NCI-H2171 (cell line): Measurements from ENCODE around the gene TKTL1.

Source experiments
- DNase-seq: peaks from one replicate; lab custom pipeline; 2025; lab: John Stamatoyannopoulos, UW

TKTL1 gene

DNA sequence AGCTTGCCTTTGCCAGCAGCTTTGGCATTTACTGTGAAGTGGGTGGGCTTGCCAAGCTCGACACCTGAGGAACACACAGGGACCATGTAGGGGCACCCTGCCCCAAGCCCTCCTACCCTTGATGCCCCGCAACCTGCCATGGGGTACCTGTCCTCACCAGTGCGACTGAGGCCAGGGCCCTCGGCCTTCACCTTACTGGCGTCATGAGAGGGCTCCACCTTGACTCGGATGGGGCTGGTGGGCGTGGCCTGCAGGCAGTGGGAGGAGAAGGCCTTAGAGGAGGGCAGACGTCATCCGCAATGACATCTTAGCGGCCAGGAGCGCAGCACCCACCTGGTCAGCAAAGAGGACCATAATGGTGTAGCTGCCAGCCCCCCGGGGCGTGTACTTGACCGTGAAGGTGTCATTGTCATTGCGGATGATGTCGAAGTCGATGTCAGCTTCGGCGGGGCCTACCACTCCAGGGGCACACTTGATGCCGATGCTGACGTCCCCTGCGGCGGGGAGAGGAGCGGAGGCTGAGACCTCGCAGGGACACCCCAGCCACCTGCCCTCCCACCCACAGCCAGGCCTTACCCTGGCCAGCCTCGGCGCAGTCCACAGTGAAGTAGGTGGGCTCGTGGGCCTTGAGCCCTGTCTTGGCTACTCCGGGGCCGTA lies 66.6 kb downstream of the TKTL1 start:
- DNase-seq: no peak

DNA sequence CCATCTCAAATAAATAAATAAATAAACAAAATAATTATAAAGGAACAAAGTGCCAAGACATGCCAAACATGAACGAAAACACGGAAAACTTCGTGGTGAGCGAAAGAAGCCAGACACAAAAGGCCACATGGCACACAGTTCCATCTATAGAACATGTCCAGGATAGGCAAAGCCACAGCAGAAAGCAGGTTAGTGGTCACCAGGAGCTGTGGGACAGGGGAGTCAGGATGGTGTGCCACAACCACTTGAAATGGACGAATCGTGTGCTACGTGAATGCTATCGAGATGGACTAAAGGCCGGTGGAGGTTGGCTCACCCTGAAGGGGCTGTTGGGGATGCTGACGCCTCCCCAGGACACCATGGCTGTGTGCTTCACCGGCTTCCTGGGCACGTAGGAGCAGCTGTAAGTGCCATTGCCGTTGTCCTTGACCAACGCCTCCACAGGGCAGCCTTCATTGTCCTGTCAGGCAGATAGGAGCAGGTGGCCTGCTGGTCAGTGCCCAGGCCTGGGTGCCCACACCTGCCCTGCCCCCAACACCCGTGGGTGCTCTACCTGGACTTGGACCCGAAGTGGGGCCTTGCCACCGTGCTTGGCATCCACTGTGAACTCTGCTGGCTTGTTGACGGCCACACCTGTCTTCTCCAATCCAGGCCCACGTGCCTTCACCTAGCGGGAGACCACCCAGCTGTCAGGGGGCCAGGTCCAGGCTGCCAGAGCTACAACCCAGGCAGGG lies 68.3 kb downstream of the TKTL1 start:
- DNase-seq: no peak

DNA sequence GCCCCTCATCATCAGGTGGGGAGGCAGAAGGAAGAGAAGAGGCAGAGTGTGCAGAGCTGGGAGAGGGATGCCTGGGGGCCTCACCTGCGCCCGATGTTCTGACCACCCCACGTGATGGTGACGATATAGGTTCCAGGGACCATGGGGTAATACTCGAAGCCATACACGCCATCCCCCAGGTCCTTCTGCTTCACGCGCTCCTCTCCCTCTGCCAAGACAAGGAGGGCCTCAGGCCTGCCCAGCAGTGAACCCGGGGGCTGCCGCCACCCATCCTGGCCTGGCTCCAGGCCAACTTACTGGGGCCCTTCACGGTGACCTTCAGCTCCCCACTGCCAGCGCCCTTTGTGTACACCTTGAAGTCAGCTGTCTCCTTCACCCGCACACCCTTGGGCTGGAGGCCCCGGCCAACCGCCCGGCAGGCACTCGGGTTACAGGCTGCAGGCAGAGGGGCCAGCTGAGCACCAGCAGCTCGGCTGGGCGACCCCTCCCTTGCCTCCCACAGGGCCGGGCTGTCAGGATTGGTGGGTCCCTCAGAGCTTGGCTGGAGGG lies 69.5 kb downstream of the TKTL1 start:
- DNase-seq: no peak

DNA sequence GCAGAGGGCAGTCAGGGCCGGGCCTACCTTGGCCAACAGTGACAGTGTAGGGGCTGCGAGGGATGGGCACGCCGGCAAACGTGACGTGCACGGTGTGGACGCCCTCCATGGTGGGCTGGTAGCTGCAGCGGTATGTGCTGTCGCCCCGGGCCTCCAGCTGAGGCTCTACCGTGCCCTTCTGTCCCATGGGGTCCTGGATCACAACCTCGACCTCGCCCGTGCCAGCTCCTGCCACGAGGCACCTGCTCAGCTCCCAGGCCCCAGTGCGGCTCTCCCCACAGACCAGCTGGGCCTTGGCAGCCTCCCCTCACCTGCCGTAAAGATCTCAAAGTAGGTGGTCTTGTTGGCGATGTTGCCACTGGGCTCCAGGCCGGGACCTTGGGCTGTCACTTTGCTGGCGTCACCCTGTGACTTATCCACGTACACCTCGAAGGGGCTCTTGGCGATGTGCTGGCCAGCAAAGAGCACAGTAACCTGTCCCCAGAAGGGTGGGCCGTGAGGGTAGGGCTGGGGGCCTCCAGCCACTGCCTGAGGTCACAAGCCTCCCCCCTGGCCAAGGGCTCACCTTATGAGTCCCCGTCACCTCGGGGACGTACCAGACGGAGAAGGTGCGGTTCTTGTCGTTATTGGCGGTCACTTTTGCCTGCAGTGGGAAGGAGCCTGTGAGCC lies 70.5 kb downstream of the TKTL1 start:
- DNase-seq: no peak

DNA sequence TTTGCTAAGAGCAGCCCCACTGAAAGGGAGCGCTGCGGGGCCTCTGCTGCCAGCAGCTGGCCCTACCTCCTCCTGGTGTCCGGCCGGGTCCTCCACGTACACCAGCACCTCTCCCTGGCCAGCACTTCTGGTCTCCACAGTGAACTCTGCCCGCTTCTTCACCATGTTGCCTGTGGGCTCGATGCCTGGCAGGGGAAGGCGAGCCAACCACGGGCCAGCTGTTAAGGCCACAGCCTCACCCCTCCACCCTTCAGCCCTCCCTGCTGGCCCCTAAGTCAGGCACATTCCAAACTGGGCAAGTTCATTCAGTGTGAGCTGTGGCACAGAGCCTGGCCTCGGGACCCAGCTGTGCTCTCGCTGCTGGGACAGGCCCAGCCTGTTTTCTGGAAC lies 71.1 kb downstream of the TKTL1 start:
- no peak for DNase-seq

- DNase-seq: no peak
Observed at GRCh38 chrX:154367474-154368308, 72.1 kb downstream of the TKTL1 start.

DNA sequence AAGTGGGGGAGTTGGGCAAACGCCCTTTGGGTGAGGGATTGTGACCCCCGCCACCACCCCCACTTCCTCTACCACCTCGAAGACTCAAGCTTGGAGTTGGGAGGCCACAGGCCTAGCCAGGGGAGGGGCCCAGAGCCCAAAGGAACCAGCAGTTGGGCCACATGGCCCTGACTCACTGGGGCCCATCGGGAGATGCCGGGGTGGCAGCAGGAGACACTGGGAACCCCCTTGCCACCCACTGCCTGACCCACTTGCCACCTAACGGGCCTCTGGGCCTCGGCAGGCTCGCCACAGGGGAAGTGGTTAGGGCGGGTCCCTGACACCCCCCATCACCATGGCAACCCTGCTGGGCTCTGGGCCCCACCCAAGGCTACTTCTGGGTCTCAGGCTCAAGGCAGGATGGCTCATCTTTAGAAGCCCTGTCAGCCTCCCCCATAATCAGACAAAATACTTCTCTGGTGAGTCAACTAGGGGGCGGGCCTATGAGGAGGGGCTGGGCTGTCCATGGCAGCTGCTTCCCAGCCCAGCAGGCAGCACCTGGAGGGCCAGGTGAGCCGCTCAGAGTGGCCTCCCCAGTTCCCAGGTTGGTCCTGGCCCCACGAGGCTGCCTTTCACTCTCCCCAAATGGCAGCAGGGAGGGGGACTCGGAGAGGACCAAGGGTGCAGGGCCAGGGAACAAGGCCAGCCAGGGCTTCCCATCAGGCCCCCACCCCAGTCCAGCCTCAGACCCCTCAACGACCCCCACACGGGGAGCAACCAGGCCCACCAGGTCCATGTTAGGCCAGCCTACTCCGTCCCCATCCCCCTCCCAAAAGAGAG lies 73.2 kb downstream of the TKTL1 start:
- DNase-seq: no peak

DNA sequence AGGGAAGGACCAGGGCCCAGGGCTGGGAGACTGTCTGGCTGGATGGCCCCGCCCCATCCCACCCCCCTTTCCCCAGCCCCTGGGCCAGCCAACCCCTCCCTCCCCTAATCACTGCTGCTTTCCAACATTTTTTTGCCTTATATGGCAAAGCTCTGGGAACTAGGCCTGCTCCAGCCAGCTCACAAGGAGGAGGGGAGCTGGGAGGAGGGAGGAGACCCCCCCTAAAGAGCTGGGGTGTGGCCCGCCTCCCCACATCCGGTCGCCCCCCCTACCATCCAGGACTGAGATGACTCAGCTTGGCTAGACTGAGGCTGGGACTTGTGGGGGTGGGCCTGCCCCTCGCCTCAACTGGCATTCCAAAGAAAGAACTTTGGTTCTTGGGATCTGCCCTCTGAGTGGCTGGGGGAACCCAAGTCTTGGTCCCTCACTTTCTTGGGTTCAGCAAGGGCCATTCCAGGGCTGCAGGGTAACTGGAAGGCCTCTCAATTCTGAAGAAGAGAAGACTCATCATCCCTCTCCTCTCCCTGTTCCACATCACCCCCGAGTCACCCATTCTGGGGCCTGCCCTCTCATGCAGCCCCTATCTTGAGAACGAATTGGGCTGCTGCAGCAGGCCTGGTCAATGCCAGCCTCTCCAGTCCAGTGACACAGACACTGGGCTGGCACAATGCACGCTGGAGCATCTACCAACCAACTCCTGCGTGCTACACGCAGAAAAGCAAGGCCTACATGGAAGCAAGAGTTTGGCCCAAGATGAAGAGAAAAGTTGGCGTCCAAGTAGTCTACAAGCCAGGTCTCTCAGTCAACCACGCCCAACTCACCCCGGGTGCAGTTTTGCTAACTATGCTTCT lies 74.1 kb downstream of the TKTL1 start:
- DNase-seq: peak; percentile 51

- DNase-seq: no peak
Observed at GRCh38 chrX:154370300-154371016, 74.9 kb downstream of the TKTL1 start.

- peak; percentile 79 for DNase-seq
Observed at GRCh38 chrX:154371017-154371788, 75.6 kb downstream of the TKTL1 start.

GRCh38 chrX:154371789-154372300 lies 76.2 kb downstream of the TKTL1 start:
- no peak for DNase-seq

- DNase-seq: no peak
Observed at GRCh38 chrX:154372612-154373022, 77.0 kb downstream of the TKTL1 start.

DNA sequence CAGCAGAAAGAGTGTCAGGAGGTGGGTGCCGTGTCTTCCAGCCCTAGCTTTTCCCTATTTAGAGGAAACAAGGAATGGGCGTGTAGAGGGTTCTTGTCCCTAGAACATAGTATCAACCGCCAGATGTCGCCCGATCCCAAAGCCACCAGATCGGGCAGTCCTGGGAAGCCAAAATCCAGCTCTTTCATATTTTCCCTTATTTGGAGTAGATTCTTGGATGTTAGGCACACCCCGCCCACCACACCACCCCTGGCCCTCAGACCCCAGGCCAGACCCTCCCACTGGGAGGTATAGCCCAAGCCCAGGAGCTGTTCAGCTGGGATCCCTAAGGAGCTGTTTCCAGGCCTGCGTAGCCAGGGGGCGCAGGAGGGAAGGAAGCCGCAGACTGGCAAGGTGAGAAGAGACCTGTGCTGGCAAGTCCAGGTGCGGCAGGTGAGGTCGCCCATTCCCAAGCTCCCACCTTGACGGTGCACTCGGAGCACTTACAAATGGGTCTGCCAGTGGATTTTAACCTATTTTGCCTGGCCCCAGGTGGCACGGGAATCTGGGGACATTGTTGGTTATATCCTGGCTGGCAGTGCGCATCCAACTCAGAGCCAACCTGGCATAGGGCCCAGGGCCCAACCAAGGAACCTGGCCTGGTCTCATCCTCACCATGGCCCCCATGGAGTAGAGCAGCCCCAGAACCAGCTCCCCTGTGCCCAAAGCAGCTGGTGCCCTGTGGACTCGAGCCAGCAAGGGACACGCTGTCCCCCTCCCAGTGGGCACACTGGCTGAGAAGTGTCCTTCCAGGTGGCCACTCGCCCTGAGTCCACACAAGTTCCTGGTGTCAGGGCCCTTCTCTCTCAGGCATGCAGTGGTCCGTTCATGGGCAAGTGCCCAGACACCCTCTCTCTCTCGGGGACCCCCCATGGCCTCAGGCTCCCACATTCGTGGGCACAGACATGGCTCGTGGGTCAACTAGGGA lies 78.0 kb downstream of the TKTL1 start:
- DNase-seq: peak; percentile 64

- DNase-seq: no peak
Observed at GRCh38 chrX:154374313-154375155, 78.9 kb downstream of the TKTL1 start, which contains the start of gene FLNA. FLNA (minus strand) TSS chrX:154374634; CDS start chrX:154371245, 3,389 bp downstream.

GRCh38 chrX:154375156-154375504 lies 79.5 kb downstream of the TKTL1 start:
- no peak for DNase-seq

GRCh38 chrX:154376774-154377173 lies 81.2 kb downstream of the TKTL1 start:
- DNase-seq: no peak
